B cell (primary cell): ENCODE results near the gene POT1. TPM values are rescaled to one million over a fixed set of nuclear protein-coding genes. Genes with fewer than 3 reads are reported as not detected.

Experiments used
- ATAC-seq: fragments of 200-7000 bp; cut with Tn5 transposase; one replicate; pipeline ENCODE4 v1.10.0; 2021; ENCODE audit warnings: low read depth, mild to moderate bottlenecking, moderate number of reproducible peaks, moderate library complexity
- CTCF ChIA-PET: fragments of 350-600 bp; sonication (Branson Sonifier 250); formaldehyde crosslinking; loops from one replicate; lab custom pipeline; 2021; ENCODE audit warnings: antibody characterized with exemption, inconsistent platforms; lab: Charles Lee
- POLR2A ChIA-PET: fragments of 350-600 bp; sonication (Branson Sonifier 250); formaldehyde crosslinking; loops from one replicate; lab custom pipeline; 2021; ENCODE audit warnings: antibody characterized with exemption; lab: Charles Lee
- DNase-seq: peaks from one replicate; pipeline ENCODE4 v3.0.0; 2013
- H2AFZ ChIP-seq: 2 replicates; pipeline ENCODE4 v1.6.1; 2012; ENCODE audit warnings: mild to moderate bottlenecking, low read depth, low read length; ENCODE audit not compliant: insufficient read depth, poor library complexity, severe bottlenecking
- H3K27ac ChIP-seq, 2 donors: 1 replicate in 1 of 2; 2 replicates in 1 of 2; pipeline ENCODE4 v1.5.1; 2012 to 2013; ENCODE audit warnings: low read length in 2 of 2, mild to moderate bottlenecking in 2 of 2, moderate library complexity in 1 of 2
- H3K27me3 ChIP-seq, 4 experiments: fragments of 200-600 bp in 1 of 4; sonication (generic) in 1 of 4; replicated peaks in 1 of 4; 1 replicate in 2 of 4; 2 replicates in 2 of 4; pipeline versions ENCODE4 v1.6.1 to v1.7.0; 2013 to 2016; ENCODE audit warnings: low read length in 3 of 4, mild to moderate bottlenecking in 2 of 4, mixed read lengths in 1 of 4, moderate library complexity in 1 of 4; ENCODE audit not compliant: insufficient read depth in 4 of 4, control insufficient read depth in 3 of 4; ENCODE audit errors: control extremely low read depth in 1 of 4
- H3K36me3 ChIP-seq, 2 experiments: replicated peaks in 1 of 2; 1 replicate in 1 of 2; 2 replicates in 1 of 2; pipeline versions ENCODE4 v1.6.1 to v1.7.1; 2013; ENCODE audit warnings: low read length in 1 of 2; ENCODE audit not compliant: insufficient read depth in 2 of 2, control insufficient read depth in 1 of 2; ENCODE audit errors: control extremely low read depth in 1 of 2, extremely low read depth in 1 of 2
- H3K4me1 ChIP-seq, 2 donors: fragments of 200-600 bp in 1 of 2; sonication (generic) in 1 of 2; 1 replicate in 1 of 2; 2 replicates in 1 of 2; pipeline versions ENCODE4 v1.5.1 to v1.6.1; 2013 to 2017; ENCODE audit warnings: low read length in 2 of 2; ENCODE audit not compliant: control insufficient read depth in 2 of 2, insufficient read depth in 2 of 2
- H3K4me2 ChIP-seq: replicated peaks from 2 replicates; pipeline ENCODE3; 2012; ENCODE audit warnings: mild to moderate bottlenecking, low read depth, low read length; ENCODE audit not compliant: poor library complexity, severe bottlenecking
- H3K4me3 ChIP-seq, 5 experiments: fragments of 200-600 bp in 1 of 5; sonication (generic) in 1 of 5; 1 replicate in 3 of 5; 2 replicates in 2 of 5; pipeline versions ENCODE4 v1.5.1 to v1.7.0; 2011 to 2016; ENCODE audit warnings: low read length in 4 of 5, mild to moderate bottlenecking in 4 of 5, low read depth in 2 of 5, control low read depth in 1 of 5, moderate library complexity in 1 of 5; ENCODE audit not compliant: insufficient read depth in 1 of 5; ENCODE audit errors: control extremely low read depth in 1 of 5, extremely low read depth in 1 of 5
- H3K79me2 ChIP-seq: fragments of 200-600 bp; sonication (generic); one replicate; pipeline ENCODE4 v1.6.0; 2016; ENCODE audit warnings: low read length; ENCODE audit not compliant: control insufficient read depth, insufficient read depth
- H3K9ac ChIP-seq: fragments of 200-600 bp; sonication (generic); 2 replicates; pipeline ENCODE4 v1.6.1; 2017; ENCODE audit warnings: mild to moderate bottlenecking, low read length, moderate library complexity
- H3K9me3 ChIP-seq, 3 donors: one replicate each; pipeline versions ENCODE4 v1.6.1 to v1.7.1; 2013; ENCODE audit warnings: low read length in 2 of 3; ENCODE audit not compliant: control insufficient read depth in 2 of 3, insufficient read depth in 1 of 3; ENCODE audit errors: control extremely low read depth in 1 of 3
- H4K20me1 ChIP-seq: 2 replicates; pipeline ENCODE4 v1.6.0; 2012; ENCODE audit warnings: mild to moderate bottlenecking, low read length; ENCODE audit not compliant: insufficient read depth, control insufficient read depth, poor library complexity, severe bottlenecking
- H3K27ac Mint-ChIP-seq: one replicate; pipeline ENCODE4 v1.8.0; 2021; ENCODE audit warnings: mixed read lengths
- H3K27me3 Mint-ChIP-seq: one replicate; pipeline ENCODE4 v1.8.0; 2021; ENCODE audit warnings: mixed read lengths
- H3K4me1 Mint-ChIP-seq: one replicate; pipeline ENCODE4 v1.8.0; 2021; ENCODE audit warnings: mixed read lengths
- H3K4me3 Mint-ChIP-seq: one replicate; pipeline ENCODE4 v1.8.0; 2021; ENCODE audit warnings: mixed read lengths
- H3K9me3 Mint-ChIP-seq: one replicate; pipeline ENCODE4 v1.8.0; 2022; ENCODE audit warnings: mixed read lengths; ENCODE audit not compliant: insufficient read depth
- CTCF ChIP-seq: fragments of 200-600 bp; IDR thresholded peaks from one replicate; pipeline ENCODE4 v1.8.0; 2022; ENCODE audit warnings: antibody characterized with exemption, mild to moderate bottlenecking
- EZH2 ChIP-seq: IDR thresholded peaks from 2 replicates; pipeline ENCODE4 v1.6.1; 2012; ENCODE audit warnings: borderline replicate concordance, low read depth, mild to moderate bottlenecking, moderate library complexity, low read length; ENCODE audit not compliant: insufficient read depth, poor library complexity, severe bottlenecking
- WGBS: methylation state at CpG from one replicate; pipeline ENCODE4 v1.1.5; 2013; ENCODE audit warnings: missing lambda C conversion rate; ENCODE audit not compliant: insufficient coverage; 5-methylcytosine and 5-hydroxymethylcytosine counted together
- intact Hi-C: fragments of 100-400 bp; cut with micrococcal nuclease; formaldehyde crosslinking; loops from one replicate; pipeline ENCODE4 v1.10.0; 2022
- polyA plus RNA-seq: library from polyadenylated mRNA; depleted of rRNA; stranded (reverse); fragments of >200 nt; gene quantifications from 2 replicates; pipeline ENCODE4 v1.2.3, GENCODE V29; 2012
- total RNA-seq, 2 donors: library from RNA; stranded (reverse); fragments of 120-200 nt in 1 of 2; gene quantifications; 1 replicate in 1 of 2; 2 replicates in 1 of 2; pipeline versions ENCODE4 v1.2.3 to v1.2.4, GENCODE V29; 2013 to 2022

POT1 gene
- total and polyA plus RNA-seq, 2 donors (not counting 1 experiment from before 2014, with no cell fraction given): 12.2 to 32.3 TPM

- Histone ChIP-seq H3K4me3 (no peak overlapping the region), H3K36me3 (peaks cover 0 to 11% of the 10 kb centered on the region in 2 experiments), H3K27ac (no peak overlapping the region), H2AFZ (no peak overlapping the region), H4K20me1 (no peaks in the 10 kb centered on the region), H3K27me3 (no peaks in the 10 kb centered on the region), H3K4me2 (no peak overlapping the region), H3K4me1 (no peaks in the 10 kb centered on the region), H3K9me3 (no peaks in the 10 kb centered on the region), H3K9ac (no peak overlapping the region), H3K79me2 (no peaks in the 10 kb centered on the region)
- DNase-seq (no peak), ATAC-seq (no peak)
- WGBS: no CpG with 5 or more reads among the region's 1 CpG
- Mint-ChIP-seq H3K27ac (no peak overlapping the region), H3K9me3 (no peaks in the 10 kb centered on the region), H3K4me3 (no peak overlapping the region), H3K27me3 (no peaks in the 10 kb centered on the region), H3K4me1 (no peaks in the 10 kb centered on the region)
- TF ChIP-seq CTCF (no peak), EZH2 (no peak)
- ChIA-PET POLR2A (no interaction called here), CTCF (no interaction called here)
- intact Hi-C loops: no loop called here
These were observed 89.9 kb downstream of the POT1 start for GRCh38 chr7:124839687-124840086.

- Histone ChIP-seq H3K9me3 (no peaks in the 10 kb centered on the region), H3K36me3 (peaks cover 0 to 12% of the 10 kb centered on the region in 2 experiments), H4K20me1 (no peaks in the 10 kb centered on the region), H3K4me3 (no peak overlapping the region), H2AFZ (no peak overlapping the region), H3K4me1 (no peaks in the 10 kb centered on the region), H3K27ac (no peak overlapping the region), H3K9ac (no peak overlapping the region), H3K79me2 (no peaks in the 10 kb centered on the region), H3K27me3 (no peaks in the 10 kb centered on the region), H3K4me2 (no peak overlapping the region)
- ChIA-PET POLR2A (no interaction called here), CTCF (no interaction called here)
- Mint-ChIP-seq H3K4me3 (no peak overlapping the region), H3K4me1 (no peaks in the 10 kb centered on the region), H3K9me3 (no peaks in the 10 kb centered on the region), H3K27me3 (no peaks in the 10 kb centered on the region), H3K27ac (no peak overlapping the region)
- intact Hi-C loops: no loop called here
- WGBS: 100% methylated on average over 1 of the region's 1 CpG
- DNase-seq: no peak
- TF ChIP-seq EZH2 (no peak), CTCF (no peak)
- ATAC-seq: no peak
These were observed 93.5 kb downstream of the POT1 start for GRCh38 chr7:124836173-124836572.
